ENCODE data around the gene PSMD7.

PSMD7 gene

GRCh38 chr16:74296432-74297144, at the start of gene PSMD7:
PSMD7 (plus strand) TSS chr16:74296814; CDS start chr16:74296915, 101 bp downstream.
- DNase-seq (ENCODE audit: low read depth) = peak; percentile 72

- DNase-seq (ENCODE audit: low read depth) = no peak
Measured at GRCh38 chr16:74249254-74249653, 47.4 kb upstream of the PSMD7 start.

- no peak for DNase-seq (ENCODE audit: low read depth)
Measured at GRCh38 chr16:74249846-74250245, 46.8 kb upstream of the PSMD7 start.

- no peak for DNase-seq (ENCODE audit: low read depth)
Measured at GRCh38 chr16:74252329-74252728, 44.3 kb upstream of the PSMD7 start.

GRCh38 chr16:74253161-74253938, 43.3 kb upstream of the PSMD7 start:
- DNase-seq (ENCODE audit: low read depth) = no peak

GRCh38 chr16:74257061-74257460, 39.6 kb upstream of the PSMD7 start:
- no peak for DNase-seq (ENCODE audit: low read depth)

GRCh38 chr16:74261068-74261467, 35.5 kb upstream of the PSMD7 start:
- no peak for DNase-seq (ENCODE audit: low read depth)

GRCh38 chr16:74264811-74265210, 31.8 kb upstream of the PSMD7 start:
- DNase-seq (ENCODE audit: low read depth) = no peak

GRCh38 chr16:74268372-74268782, 28.2 kb upstream of the PSMD7 start:
- DNase-seq (ENCODE audit: low read depth) = no peak

- no peak for DNase-seq (ENCODE audit: low read depth)
Measured at GRCh38 chr16:74271872-74272271, 24.7 kb upstream of the PSMD7 start.

- DNase-seq (ENCODE audit: low read depth) = no peak
Measured at GRCh38 chr16:74275031-74275636, 21.5 kb upstream of the PSMD7 start.

GRCh38 chr16:74275711-74276110, 20.9 kb upstream of the PSMD7 start:
- no peak for DNase-seq (ENCODE audit: low read depth)

GRCh38 chr16:74277974-74278373, 18.6 kb upstream of the PSMD7 start:
- no peak for DNase-seq (ENCODE audit: low read depth)

GRCh38 chr16:74279266-74279665, 17.3 kb upstream of the PSMD7 start:
- DNase-seq (ENCODE audit: low read depth) = no peak

GRCh38 chr16:74279805-74280204, 16.8 kb upstream of the PSMD7 start:
- DNase-seq (ENCODE audit: low read depth) = no peak

- DNase-seq (ENCODE audit: low read depth) = no peak
Measured at GRCh38 chr16:74280448-74280847, 16.2 kb upstream of the PSMD7 start.

- DNase-seq (ENCODE audit: low read depth) = no peak
Measured at GRCh38 chr16:74281300-74281699, 15.3 kb upstream of the PSMD7 start.

- DNase-seq (ENCODE audit: low read depth) = no peak
Measured at GRCh38 chr16:74283716-74284115, 12.9 kb upstream of the PSMD7 start.

- DNase-seq (ENCODE audit: low read depth) = no peak
Measured at GRCh38 chr16:74288065-74288464, 8.5 kb upstream of the PSMD7 start.

GRCh38 chr16:74290356-74290755, 6.3 kb upstream of the PSMD7 start:
- DNase-seq (ENCODE audit: low read depth) = no peak

- DNase-seq (ENCODE audit: low read depth) = no peak
Measured at GRCh38 chr16:74291176-74291575, 5.4 kb upstream of the PSMD7 start.

GRCh38 chr16:74291577-74292208, 4.9 kb upstream of the PSMD7 start:
- no peak for DNase-seq (ENCODE audit: low read depth)

- no peak for DNase-seq (ENCODE audit: low read depth)
Measured at GRCh38 chr16:74296104-74296431, 546 bp upstream of the PSMD7 start.

Data from stimulated activated CD8-positive, alpha-beta memory T cell treated with anti-CD3 and anti-CD28 coated beads, Interleukin-15, amount 100 ng/mL, for 24 hours (primary cell).